Measurements from ENCODE around the gene CARM1. TPM values are rescaled to one million over a fixed set of nuclear protein-coding genes. Genes with fewer than 3 reads are reported as not detected.

CARM1 gene
- polyA plus RNA-seq, 2 donors, result 28.5 to 35.7 TPM

- H3K4me1 ChIP-seq (ENCODE audit: control insufficient read depth in 2 of 2, insufficient read depth in 2 of 2, low read length in 1 of 2), result peaks cover 3 to 4% of the 10 kb centered on the region in 2 donors
- no peak overlapping the region for H3K27ac ChIP-seq (ENCODE audit: low read depth in 2 of 2, low read length in 1 of 2)
- no peaks in the 10 kb centered on the region for H3K27me3 ChIP-seq (ENCODE audit: control insufficient read depth in 1 of 2, insufficient read depth in 2 of 2, low read length in 2 of 2)
- no peaks in the 10 kb centered on the region for H3K9me3 ChIP-seq (ENCODE audit: control insufficient read depth in 2 of 2, insufficient read depth in 1 of 2, low read depth in 1 of 2, low read length in 1 of 2)
- 87 to 89% methylated on average over 13 of the region's 13 CpGs for WGBS, 2 donors
- H3K36me3 ChIP-seq (ENCODE audit: control insufficient read depth in 2 of 2, insufficient read depth in 2 of 2, low read length in 1 of 2), result peaks cover 4 to 50% of the 10 kb centered on the region in 2 donors
- no peak overlapping the region for H3K4me3 ChIP-seq (ENCODE audit: low read depth in 1 of 2, low read length in 2 of 2)
Measured at GRCh38 chr19:10922638-10923014, 51.3 kb downstream of the CARM1 start.

GRCh38 chr19:10923260-10924112 lies 52.1 kb downstream of the CARM1 start:
- H3K36me3 ChIP-seq (ENCODE audit: control insufficient read depth in 2 of 2, insufficient read depth in 2 of 2, low read length in 1 of 2), result peaks cover 4 to 48% of the 10 kb centered on the region in 2 donors
- H3K4me3 ChIP-seq (ENCODE audit: low read depth in 1 of 2, low read length in 2 of 2), result no peak overlapping the region
- no peak overlapping the region for H3K27ac ChIP-seq (ENCODE audit: low read depth in 2 of 2, low read length in 1 of 2)
- H3K9me3 ChIP-seq (ENCODE audit: control insufficient read depth in 2 of 2, insufficient read depth in 1 of 2, low read depth in 1 of 2, low read length in 1 of 2), result no peaks in the 10 kb centered on the region
- no peaks in the 10 kb centered on the region for H3K27me3 ChIP-seq (ENCODE audit: control insufficient read depth in 1 of 2, insufficient read depth in 2 of 2, low read length in 2 of 2)
- peaks cover 4 to 6% of the 10 kb centered on the region in 2 donors for H3K4me1 ChIP-seq (ENCODE audit: control insufficient read depth in 2 of 2, insufficient read depth in 2 of 2, low read length in 1 of 2)
- WGBS, 2 donors, result 89% methylated on average over 29 of the region's 29 CpGs

GRCh38 chr19:10924597-10924996 lies 53.2 kb downstream of the CARM1 start:
- Histone ChIP-seq H3K4me1 (ENCODE audit: control insufficient read depth in 2 of 2, insufficient read depth in 2 of 2, low read length in 1 of 2) (peaks cover 4 to 11% of the 10 kb centered on the region in 2 donors), H3K27me3 (ENCODE audit: control insufficient read depth in 1 of 2, insufficient read depth in 2 of 2, low read length in 2 of 2) (no peaks in the 10 kb centered on the region), H3K27ac (ENCODE audit: low read depth in 2 of 2, low read length in 1 of 2) (no peak overlapping the region), H3K9me3 (ENCODE audit: control insufficient read depth in 2 of 2, insufficient read depth in 1 of 2, low read depth in 1 of 2, low read length in 1 of 2) (no peaks in the 10 kb centered on the region), H3K36me3 (ENCODE audit: control insufficient read depth in 2 of 2, insufficient read depth in 2 of 2, low read length in 1 of 2) (peaks cover 4 to 45% of the 10 kb centered on the region in 2 donors), H3K4me3 (ENCODE audit: low read depth in 1 of 2, low read length in 2 of 2) (no peak overlapping the region)
- WGBS, 2 donors, result 81 to 84% methylated on average over 13 of the region's 13 CpGs

DNA sequence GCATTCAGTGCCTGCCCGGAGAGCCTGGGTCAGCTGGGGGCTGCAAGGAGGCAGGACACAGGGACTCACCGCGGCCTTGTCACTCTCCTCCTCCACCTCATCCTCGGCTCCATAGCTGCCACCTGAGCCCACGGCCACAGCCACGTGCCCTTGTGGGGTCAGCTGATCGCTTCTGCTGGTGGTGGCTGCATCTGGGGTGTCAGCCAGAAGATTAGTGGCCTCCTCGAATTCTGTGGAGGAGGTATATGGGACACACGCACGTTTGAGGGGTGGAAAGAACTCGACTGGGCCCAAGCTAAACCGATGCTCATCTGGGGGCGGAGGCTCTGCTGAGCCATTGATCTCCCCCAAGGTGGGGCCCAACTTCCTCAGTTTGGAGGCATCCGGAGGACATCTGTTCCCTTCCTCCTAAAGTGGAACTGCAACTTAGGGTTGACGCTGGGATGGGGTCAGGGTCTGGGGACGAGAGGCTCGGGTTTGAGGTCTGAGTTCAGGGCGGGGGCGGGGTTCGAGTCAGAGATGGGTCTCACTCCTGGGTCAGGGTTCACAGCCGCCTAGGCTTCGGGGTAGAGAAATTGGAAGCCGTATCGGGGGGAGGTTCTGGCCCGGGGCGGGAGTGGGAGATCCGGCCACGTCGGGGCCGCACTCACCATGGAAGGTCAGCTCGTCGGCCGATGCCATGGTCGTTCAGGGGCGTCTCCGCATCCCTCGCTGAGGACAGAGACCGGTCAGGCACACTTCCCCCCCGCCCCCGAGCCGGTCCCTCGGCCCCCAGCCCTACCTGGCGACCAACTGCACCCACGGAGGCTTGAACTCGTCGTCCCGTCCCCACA lies 56.6 kb downstream of the CARM1 start:
- 6 to 7% methylated on average over 44 to 47 of the region's 47 CpGs for WGBS, 2 donors
- Histone ChIP-seq H3K4me3 (ENCODE audit: low read depth in 1 of 2, low read length in 2 of 2) (peak overlapping the region; percentile 77 to 98), H3K27me3 (ENCODE audit: control insufficient read depth in 1 of 2, insufficient read depth in 2 of 2, low read length in 2 of 2) (no peaks in the 10 kb centered on the region), H3K27ac (ENCODE audit: low read depth in 2 of 2, low read length in 1 of 2) (peak overlapping the region; percentile 78 to 84), H3K9me3 (ENCODE audit: control insufficient read depth in 2 of 2, insufficient read depth in 1 of 2, low read depth in 1 of 2, low read length in 1 of 2) (no peaks in the 10 kb centered on the region), H3K4me1 (ENCODE audit: control insufficient read depth in 2 of 2, insufficient read depth in 2 of 2, low read length in 1 of 2) (peaks cover 4 to 13% of the 10 kb centered on the region in 2 donors), H3K36me3 (ENCODE audit: control insufficient read depth in 2 of 2, insufficient read depth in 2 of 2, low read length in 1 of 2) (peaks cover 4 to 20% of the 10 kb centered on the region in 2 donors)

- Histone ChIP-seq H3K4me3 (ENCODE audit: low read depth in 1 of 2, low read length in 2 of 2) (peak within 1 kb of the TSS; percentile 77 to 98), H3K27ac (ENCODE audit: low read depth in 2 of 2, low read length in 1 of 2) (peak within 1 kb of the TSS; percentile 84 to 91), H3K36me3 (ENCODE audit: control insufficient read depth in 2 of 2, insufficient read depth in 2 of 2, low read length in 1 of 2) (peaks cover 4 to 12% of the 10 kb centered on the region in 2 donors), H3K27me3 (ENCODE audit: control insufficient read depth in 1 of 2, insufficient read depth in 2 of 2, low read length in 2 of 2) (no peaks in the 10 kb centered on the region), H3K9me3 (ENCODE audit: control insufficient read depth in 2 of 2, insufficient read depth in 1 of 2, low read depth in 1 of 2, low read length in 1 of 2) (no peaks in the 10 kb centered on the region), H3K4me1 (ENCODE audit: control insufficient read depth in 2 of 2, insufficient read depth in 2 of 2, low read length in 1 of 2) (peaks cover 4 to 13% of the 10 kb centered on the region in 2 donors)
- 0% methylated on average over 66 to 96 of the region's 96 CpGs for WGBS, 2 donors
Measured at GRCh38 chr19:10928563-10929401, 57.4 kb downstream of the CARM1 start, which contains the start of the genes TIMM29 and YIPF2. TIMM29 (plus strand) TSS chr19:10928811; CDS start chr19:10928823, 12 bp downstream. YIPF2 (minus strand) TSS chr19:10928639; CDS start chr19:10928410, 229 bp downstream.

GRCh38 chr19:10929402-10929794 lies 58.0 kb downstream of the CARM1 start:
- Histone ChIP-seq H3K9me3 (ENCODE audit: control insufficient read depth in 2 of 2, insufficient read depth in 1 of 2, low read depth in 1 of 2, low read length in 1 of 2) (no peaks in the 10 kb centered on the region), H3K36me3 (ENCODE audit: control insufficient read depth in 2 of 2, insufficient read depth in 2 of 2, low read length in 1 of 2) (peaks cover under 1 to 6% of the 10 kb centered on the region in 2 donors), H3K27ac (ENCODE audit: low read depth in 2 of 2, low read length in 1 of 2) (peak overlapping the region; percentile 84 to 91), H3K27me3 (ENCODE audit: control insufficient read depth in 1 of 2, insufficient read depth in 2 of 2, low read length in 2 of 2) (no peaks in the 10 kb centered on the region), H3K4me1 (ENCODE audit: control insufficient read depth in 2 of 2, insufficient read depth in 2 of 2, low read length in 1 of 2) (peaks cover 4 to 13% of the 10 kb centered on the region in 2 donors), H3K4me3 (ENCODE audit: low read depth in 1 of 2, low read length in 2 of 2) (peak overlapping the region; percentile 77 to 98)
- 5% methylated on average over 27 of the region's 27 CpGs for WGBS, 2 donors

- no peaks in the 10 kb centered on the region for H3K4me1 ChIP-seq (ENCODE audit: control insufficient read depth in 2 of 2, insufficient read depth in 2 of 2, low read length in 1 of 2)
- 91 to 94% methylated on average over 9 of the region's 9 CpGs for WGBS, 2 donors
- no peaks in the 10 kb centered on the region for H3K27me3 ChIP-seq (ENCODE audit: control insufficient read depth in 1 of 2, insufficient read depth in 2 of 2, low read length in 2 of 2)
- H3K27ac ChIP-seq (ENCODE audit: low read depth in 2 of 2, low read length in 1 of 2), result no peak overlapping the region
- no peak overlapping the region for H3K4me3 ChIP-seq (ENCODE audit: low read depth in 1 of 2, low read length in 2 of 2)
- no peaks in the 10 kb centered on the region for H3K36me3 ChIP-seq (ENCODE audit: control insufficient read depth in 2 of 2, insufficient read depth in 2 of 2, low read length in 1 of 2)
- no peaks in the 10 kb centered on the region for H3K9me3 ChIP-seq (ENCODE audit: control insufficient read depth in 2 of 2, insufficient read depth in 1 of 2, low read depth in 1 of 2, low read length in 1 of 2)
Measured at GRCh38 chr19:10935371-10936059, 64.2 kb downstream of the CARM1 start.

GRCh38 chr19:10936661-10937084 lies 65.3 kb downstream of the CARM1 start:
- no peak overlapping the region for H3K4me3 ChIP-seq (ENCODE audit: low read depth in 1 of 2, low read length in 2 of 2)
- no peak overlapping the region for H3K27ac ChIP-seq (ENCODE audit: low read depth in 2 of 2, low read length in 1 of 2)

More at GRCh38 chr19:10936661-10937084, 65.3 kb downstream of the CARM1 start:
- no peaks in the 10 kb centered on the region for H3K27me3 ChIP-seq (ENCODE audit: control insufficient read depth in 1 of 2, insufficient read depth in 2 of 2, low read length in 2 of 2)
- 1 to 4% methylated on average over 11 of the region's 11 CpGs for WGBS, 2 donors
- no peaks in the 10 kb centered on the region for H3K9me3 ChIP-seq (ENCODE audit: control insufficient read depth in 2 of 2, insufficient read depth in 1 of 2, low read depth in 1 of 2, low read length in 1 of 2)
- H3K4me1 ChIP-seq (ENCODE audit: control insufficient read depth in 2 of 2, insufficient read depth in 2 of 2, low read length in 1 of 2), result no peaks in the 10 kb centered on the region
- no peaks in the 10 kb centered on the region for H3K36me3 ChIP-seq (ENCODE audit: control insufficient read depth in 2 of 2, insufficient read depth in 2 of 2, low read length in 1 of 2)
